Glutamatergic neuron (in vitro differentiated cells): ENCODE results near the gene DCLK2. TPM values are rescaled to one million over a fixed set of nuclear protein-coding genes. Genes with fewer than 3 reads are reported as not detected.

Experiments
- DNase-seq: peaks from one replicate; pipeline ENCODE4 v3.0.0; 2022
- H3K27ac Mint-ChIP-seq: one replicate; pipeline ENCODE4 v1.8.0; 2020; ENCODE audit warnings: mild to moderate bottlenecking, mixed read lengths, inconsistent platforms; ENCODE audit not compliant: unreplicated experiment
- H3K27me3 Mint-ChIP-seq: one replicate; pipeline ENCODE4 v1.8.0; 2020; ENCODE audit warnings: mild to moderate bottlenecking, moderate library complexity, mixed read lengths, inconsistent platforms; ENCODE audit not compliant: unreplicated experiment
- H3K36me3 Mint-ChIP-seq: one replicate; pipeline ENCODE4 v1.8.0; 2020; ENCODE audit warnings: mild to moderate bottlenecking, mixed read lengths, inconsistent platforms; ENCODE audit not compliant: unreplicated experiment
- H3K4me1 Mint-ChIP-seq: one replicate; pipeline ENCODE4 v1.8.0; 2020; ENCODE audit warnings: mild to moderate bottlenecking, low read depth, mixed read lengths, inconsistent platforms; ENCODE audit not compliant: unreplicated experiment
- H3K4me3 Mint-ChIP-seq: one replicate; pipeline ENCODE4 v1.8.0; 2020; ENCODE audit warnings: mild to moderate bottlenecking, mixed read lengths, inconsistent platforms; ENCODE audit not compliant: unreplicated experiment
- H3K9me3 Mint-ChIP-seq: one replicate; pipeline ENCODE4 v1.8.0; 2020; ENCODE audit warnings: mild to moderate bottlenecking, moderate library complexity, mixed read lengths, inconsistent platforms; ENCODE audit not compliant: unreplicated experiment
- total RNA-seq: library from RNA; stranded (reverse); fragmentation: NEBNext Ultra II Directional; extraction: Animal tissue kit (Norgen Biotek cat#: 25700); gene quantifications from one replicate; pipeline ENCODE4 v1.2.1, GENCODE V29; 2021; ENCODE audit not compliant: unreplicated experiment
- TF ChIP-seq, protein P1 (sequence below): fragments of 200-600 bp; sonication (generic); IDR thresholded peaks from one replicate; pipeline ENCODE4 v1.5.0; 2021; ENCODE audit not compliant: partially characterized antibody, unreplicated experiment

The DCLK2 gene
- total RNA-seq, 1 donor from 2014 or later, result 36.8 TPM

DNA sequence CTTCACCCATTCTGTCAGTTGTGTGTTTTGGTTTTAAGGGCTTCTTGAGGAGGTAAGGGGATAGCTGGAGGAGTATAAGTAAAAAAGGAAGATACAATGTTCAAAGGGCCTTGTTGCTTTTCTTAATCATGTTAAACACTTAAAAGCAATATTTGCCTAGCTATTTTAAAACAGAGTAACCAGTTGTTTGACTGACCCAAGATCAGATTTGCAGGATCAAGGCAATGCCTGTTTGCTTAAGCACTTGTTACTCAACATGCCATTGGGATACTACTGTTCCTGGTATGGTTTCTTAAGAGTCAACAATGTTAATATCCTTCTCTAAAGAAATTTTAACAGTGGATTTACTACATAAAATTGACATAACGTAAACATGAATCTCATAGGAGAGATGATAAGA lies 2.6 kb downstream of the DCLK2 start:
- H3K9me3 Mint-ChIP-seq, result peaks cover 7% of the 10 kb centered on the region
- no peak overlapping the region for H3K27ac Mint-ChIP-seq
- H3K36me3 Mint-ChIP-seq, result peaks cover 7% of the 10 kb centered on the region
- TF ChIP-seq, protein P1, sequence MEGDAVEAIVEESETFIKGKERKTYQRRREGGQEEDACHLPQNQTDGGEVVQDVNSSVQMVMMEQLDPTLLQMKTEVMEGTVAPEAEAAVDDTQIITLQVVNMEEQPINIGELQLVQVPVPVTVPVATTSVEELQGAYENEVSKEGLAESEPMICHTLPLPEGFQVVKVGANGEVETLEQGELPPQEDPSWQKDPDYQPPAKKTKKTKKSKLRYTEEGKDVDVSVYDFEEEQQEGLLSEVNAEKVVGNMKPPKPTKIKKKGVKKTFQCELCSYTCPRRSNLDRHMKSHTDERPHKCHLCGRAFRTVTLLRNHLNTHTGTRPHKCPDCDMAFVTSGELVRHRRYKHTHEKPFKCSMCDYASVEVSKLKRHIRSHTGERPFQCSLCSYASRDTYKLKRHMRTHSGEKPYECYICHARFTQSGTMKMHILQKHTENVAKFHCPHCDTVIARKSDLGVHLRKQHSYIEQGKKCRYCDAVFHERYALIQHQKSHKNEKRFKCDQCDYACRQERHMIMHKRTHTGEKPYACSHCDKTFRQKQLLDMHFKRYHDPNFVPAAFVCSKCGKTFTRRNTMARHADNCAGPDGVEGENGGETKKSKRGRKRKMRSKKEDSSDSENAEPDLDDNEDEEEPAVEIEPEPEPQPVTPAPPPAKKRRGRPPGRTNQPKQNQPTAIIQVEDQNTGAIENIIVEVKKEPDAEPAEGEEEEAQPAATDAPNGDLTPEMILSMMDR, result no peak
- H3K27me3 Mint-ChIP-seq, result peaks cover 6% of the 10 kb centered on the region
- DNase-seq, result no peak
- H3K4me3 Mint-ChIP-seq, result peak overlapping the region; percentile 7
- peaks cover 11% of the 10 kb centered on the region for H3K4me1 Mint-ChIP-seq

DNA sequence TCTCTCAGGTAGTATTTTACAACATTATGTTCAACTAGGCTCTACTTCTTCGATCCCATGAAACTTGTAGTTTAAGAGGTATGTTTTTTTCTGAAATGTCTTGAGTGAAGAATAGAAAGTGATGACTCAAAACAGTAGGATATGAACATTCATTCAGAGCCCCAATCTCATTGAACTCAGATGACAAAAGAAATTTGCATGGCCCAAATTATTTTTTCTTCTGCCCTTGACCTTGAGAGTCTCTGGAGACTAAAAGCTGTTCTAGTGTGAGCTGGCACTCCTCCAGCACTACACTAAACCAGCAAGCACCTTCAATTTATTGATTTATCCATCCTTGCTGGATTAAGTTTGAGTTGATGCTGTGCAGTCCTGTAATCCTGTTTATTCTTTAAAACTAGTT lies 4.0 kb downstream of the DCLK2 start:
- peaks cover 11% of the 10 kb centered on the region for H3K4me1 Mint-ChIP-seq
- TF ChIP-seq, protein P1, result no peak
- DNase-seq, result no peak
- H3K9me3 Mint-ChIP-seq, result peaks cover 7% of the 10 kb centered on the region
- H3K27ac Mint-ChIP-seq, result no peak overlapping the region
- peaks cover 7% of the 10 kb centered on the region for H3K36me3 Mint-ChIP-seq
- no peak overlapping the region for H3K4me3 Mint-ChIP-seq
- H3K27me3 Mint-ChIP-seq, result peaks cover 6% of the 10 kb centered on the region

DNA sequence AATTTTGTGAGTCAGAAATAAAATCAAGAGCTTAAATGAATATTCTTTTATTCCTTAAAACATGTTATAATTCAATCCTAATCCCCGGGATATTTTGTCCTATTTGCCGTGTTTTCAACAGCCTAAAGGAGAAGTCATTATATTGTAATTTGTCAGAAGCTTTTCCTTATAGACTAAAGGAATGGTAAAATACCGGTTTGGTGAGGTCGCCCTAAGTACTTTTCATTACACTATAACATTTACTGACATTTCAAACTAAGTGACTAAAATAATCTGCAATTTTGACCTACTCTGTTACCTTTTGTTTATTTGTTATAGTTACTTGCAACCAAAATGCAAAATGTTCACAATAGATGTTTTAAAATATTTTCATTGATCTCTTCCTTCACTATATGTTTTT lies 8.8 kb downstream of the DCLK2 start:
- no peak overlapping the region for H3K4me3 Mint-ChIP-seq
- TF ChIP-seq, protein P1, result no peak
- peaks cover 7% of the 10 kb centered on the region for H3K36me3 Mint-ChIP-seq
- H3K27ac Mint-ChIP-seq, result no peak overlapping the region
- no peaks in the 10 kb centered on the region for H3K27me3 Mint-ChIP-seq
- DNase-seq, result no peak
- H3K9me3 Mint-ChIP-seq, result no peaks in the 10 kb centered on the region
- H3K4me1 Mint-ChIP-seq, result peaks cover 5% of the 10 kb centered on the region

DNA sequence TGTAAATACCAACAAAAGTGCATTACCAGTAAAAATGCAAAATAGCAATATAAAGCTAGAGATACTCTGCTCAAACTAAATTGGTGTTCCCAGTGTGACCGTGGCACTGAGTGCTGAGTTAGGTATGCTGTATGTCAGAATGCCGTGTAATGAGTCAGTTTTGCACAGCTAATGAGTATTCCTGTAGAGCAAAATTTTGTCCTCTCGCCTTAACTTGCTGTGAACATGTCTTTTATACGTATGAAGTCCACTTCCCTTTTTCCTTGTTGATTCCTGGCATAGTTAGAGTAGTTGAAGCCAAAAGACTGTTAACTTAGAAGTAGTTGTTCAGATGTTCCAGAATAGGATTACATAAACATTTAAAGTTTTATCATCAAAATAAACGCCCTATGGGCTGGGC lies 11.5 kb downstream of the DCLK2 start:
- Mint-ChIP-seq H3K27ac (no peak overlapping the region), H3K27me3 (no peaks in the 10 kb centered on the region), H3K4me3 (no peak overlapping the region), H3K4me1 (no peaks in the 10 kb centered on the region), H3K9me3 (no peaks in the 10 kb centered on the region), H3K36me3 (peaks cover 4% of the 10 kb centered on the region)
- no peak for DNase-seq
- TF ChIP-seq, protein P1, result no peak

DNA sequence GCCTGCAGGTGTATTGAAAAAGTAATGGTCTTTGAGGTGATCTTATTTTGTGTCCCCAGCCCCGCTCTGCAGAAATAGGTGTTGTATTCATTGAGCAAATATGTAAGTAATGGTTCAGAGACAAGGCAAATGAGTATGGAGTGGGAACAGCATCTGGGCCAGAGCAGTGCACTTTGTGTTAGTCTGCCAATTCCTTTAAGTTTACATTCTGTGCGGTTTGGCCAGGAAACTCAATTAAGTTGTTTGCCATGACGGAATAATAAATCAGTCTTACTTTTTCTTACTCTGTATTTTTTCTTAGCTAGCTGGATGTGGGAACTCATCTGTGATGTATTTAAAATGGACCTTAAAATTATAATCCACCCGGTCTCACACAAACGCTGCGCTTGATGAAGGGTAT lies 12.6 kb downstream of the DCLK2 start:
- no peaks in the 10 kb centered on the region for H3K27me3 Mint-ChIP-seq
- no peaks in the 10 kb centered on the region for H3K9me3 Mint-ChIP-seq
- H3K4me1 Mint-ChIP-seq, result no peaks in the 10 kb centered on the region
- DNase-seq, result no peak
- no peaks in the 10 kb centered on the region for H3K36me3 Mint-ChIP-seq
- H3K4me3 Mint-ChIP-seq, result no peak overlapping the region
- no peak overlapping the region for H3K27ac Mint-ChIP-seq
- TF ChIP-seq, protein P1, result no peak
